NCI-H1436 (cell line): ENCODE data around the gene CHMP3.
A peak's percentile ranks its signal among the peaks of the same experiment; 100 is the strongest.
"Not testable (repeated sequence)": the region's sequence is repeated elsewhere in the genome, so short reads cannot be mapped to it uniquely, and the experiment has no call there.

Source experiments
- DNase-seq: peaks from one replicate; lab custom pipeline; 2025; lab: John Stamatoyannopoulos, UW

CHMP3 gene

DNA sequence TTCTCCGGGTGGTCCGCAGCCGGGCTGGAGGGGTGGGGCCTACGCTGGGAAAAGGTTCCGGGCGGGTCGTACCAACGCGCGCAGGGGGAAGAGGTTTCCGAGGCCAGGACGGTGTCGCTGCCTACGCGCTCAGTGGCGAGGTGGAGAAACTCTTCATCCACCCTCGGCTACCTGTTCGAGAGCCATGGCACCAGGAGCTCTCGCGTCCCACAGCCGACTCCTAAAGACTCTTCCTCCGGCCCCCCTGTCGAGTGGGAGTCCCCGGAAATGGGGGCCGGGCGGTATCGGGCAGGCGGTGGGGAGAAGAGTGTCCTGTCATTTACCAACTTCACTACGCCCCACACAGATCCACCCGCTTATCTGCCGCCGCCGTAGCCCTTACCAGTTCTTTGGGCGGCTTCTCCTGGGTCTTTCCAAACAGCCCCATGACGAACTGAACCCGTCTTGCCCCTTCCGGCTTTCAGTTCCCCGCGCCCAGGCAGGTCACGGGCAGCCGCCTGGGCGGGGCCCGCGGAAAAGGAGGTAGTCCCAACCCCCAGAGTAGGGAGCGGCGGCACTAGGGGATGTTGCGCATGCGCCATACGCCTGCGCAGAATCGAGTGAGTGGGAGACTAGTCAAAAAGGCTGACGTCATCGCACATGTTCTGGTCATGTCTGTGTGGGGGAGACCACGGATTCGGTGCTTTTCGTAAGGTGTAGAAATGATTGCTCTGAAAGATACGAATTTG lies at the start of gene CHMP3:
CHMP3 (minus strand) TSS at position 522 of the 728 bp plus-strand sequence; CDS start at position 427, 95 bp downstream.
- DNase-seq = peak; percentile 97

DNA sequence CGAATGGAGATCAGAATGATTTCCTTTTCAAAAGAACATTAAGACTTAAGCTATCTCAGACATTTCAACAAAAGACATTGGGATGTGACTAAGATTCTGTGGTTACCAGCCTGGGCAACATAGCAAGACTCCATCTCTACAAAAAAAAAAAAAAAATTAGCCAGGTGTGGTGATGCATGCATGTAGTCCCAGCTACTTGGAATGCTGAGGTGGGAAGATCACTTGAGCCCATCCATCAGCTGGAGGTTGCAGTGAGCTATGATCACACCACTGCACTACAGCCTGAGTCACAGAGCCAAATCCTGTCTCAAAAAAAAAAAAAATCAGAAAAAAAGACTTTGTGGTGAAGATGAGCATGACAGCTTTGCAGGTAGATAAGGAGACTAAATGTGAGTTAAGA lies 47.6 kb upstream of the CHMP3 start:
- no peak for DNase-seq

DNA sequence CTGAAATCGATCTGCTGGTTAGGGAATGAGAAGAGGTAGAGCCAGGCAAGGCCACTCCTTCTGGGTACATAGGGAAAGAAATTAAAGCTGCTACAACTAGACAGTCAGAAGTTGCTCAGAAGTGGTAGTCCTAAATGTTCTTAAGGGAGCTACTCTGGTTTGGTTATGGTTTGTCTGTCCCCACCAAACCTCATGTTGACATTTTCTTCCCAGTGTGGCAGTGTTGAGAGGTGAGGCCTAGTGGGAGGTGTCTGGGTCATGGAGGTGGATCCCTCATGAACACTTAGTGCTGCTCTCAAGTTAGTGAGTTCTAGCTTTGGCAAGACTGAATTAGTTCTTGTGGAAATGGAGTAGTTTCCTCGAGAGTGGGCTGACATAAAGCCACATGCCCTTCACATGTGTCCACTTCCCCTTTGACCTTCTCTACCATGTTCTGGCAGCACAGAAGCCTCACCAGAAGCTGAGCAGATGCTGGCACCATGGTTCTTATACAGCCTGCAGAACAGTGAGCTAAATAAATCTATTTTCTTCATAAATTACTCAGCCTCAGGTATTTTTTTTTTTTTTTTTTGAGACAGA lies 45.7 kb upstream of the CHMP3 start:
- no peak for DNase-seq

DNA sequence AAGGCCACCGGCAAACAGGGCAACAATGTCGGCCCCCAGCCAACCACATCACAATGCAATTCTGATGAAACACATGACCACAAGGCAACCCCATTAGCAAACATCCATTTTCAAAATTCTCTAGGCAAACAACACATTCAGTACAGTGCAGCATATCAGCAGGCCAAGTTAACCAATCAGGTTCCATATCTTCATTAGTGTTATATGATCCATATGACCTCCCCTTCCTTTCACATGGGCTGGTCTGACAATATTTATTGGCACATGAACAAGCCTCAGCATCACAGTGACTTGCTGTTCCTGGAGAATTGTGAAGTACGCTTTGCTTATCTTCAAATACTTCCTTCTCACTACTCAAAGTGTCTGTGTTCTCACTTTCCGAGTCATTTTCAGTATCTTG lies 40.7 kb upstream of the CHMP3 start:
- no peak for DNase-seq

DNA sequence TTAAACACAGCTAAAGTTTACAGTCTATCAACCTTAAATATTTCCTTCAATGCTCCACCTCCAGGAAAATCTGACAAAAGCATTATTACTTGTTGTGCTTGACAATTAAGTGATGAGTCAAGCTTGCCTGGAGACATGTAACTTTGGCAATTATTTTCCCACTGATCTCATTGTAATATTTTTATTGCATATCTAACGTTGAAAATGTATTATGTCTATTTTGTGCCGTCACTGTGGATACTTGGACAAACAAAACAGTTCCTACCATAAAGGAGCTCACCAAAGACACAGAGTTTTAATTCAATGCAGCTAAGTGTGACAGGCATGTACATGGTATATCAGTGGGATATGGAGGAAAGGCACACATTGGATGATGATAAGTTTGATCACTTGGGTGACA lies 35.7 kb upstream of the CHMP3 start:
- no peak for DNase-seq

DNA sequence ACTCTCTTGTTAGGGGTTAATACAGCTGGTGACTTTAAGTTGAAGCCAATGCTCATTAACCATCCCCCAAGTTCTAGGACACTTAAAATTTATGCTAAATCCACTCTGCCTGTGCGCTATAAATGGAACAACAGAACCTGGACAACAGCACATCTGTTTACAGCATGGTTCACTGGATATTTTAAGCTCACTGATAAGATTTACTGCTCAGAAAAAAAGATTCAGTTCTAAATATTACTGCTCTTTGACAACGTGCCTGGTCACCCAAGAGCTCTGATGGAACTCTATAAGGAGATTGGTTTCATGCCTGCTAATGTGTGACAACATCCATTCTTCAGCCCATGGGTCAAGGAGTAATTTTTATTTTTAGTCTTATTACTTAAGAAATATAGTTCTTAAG lies 32.9 kb upstream of the CHMP3 start:
- no peak for DNase-seq

DNA sequence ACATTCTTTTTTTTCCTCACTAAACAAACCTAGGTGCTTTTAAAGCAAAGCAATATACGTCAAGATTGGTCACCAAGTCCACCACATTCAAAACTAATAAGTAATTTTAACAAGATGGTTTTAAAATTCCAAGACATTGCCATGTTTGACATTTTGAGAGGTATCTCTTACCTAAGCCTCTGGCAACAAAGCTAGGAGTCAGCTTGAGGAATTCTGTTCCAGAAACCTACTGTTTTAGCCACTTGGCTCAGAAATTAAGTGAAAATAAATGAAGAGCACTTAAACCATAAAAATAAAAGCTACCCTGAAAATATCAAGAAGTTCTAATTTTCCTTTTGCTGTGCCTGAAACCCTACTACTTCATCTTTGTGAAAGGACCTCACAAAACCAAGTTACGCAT lies 30.0 kb upstream of the CHMP3 start:
- no peak for DNase-seq

DNA sequence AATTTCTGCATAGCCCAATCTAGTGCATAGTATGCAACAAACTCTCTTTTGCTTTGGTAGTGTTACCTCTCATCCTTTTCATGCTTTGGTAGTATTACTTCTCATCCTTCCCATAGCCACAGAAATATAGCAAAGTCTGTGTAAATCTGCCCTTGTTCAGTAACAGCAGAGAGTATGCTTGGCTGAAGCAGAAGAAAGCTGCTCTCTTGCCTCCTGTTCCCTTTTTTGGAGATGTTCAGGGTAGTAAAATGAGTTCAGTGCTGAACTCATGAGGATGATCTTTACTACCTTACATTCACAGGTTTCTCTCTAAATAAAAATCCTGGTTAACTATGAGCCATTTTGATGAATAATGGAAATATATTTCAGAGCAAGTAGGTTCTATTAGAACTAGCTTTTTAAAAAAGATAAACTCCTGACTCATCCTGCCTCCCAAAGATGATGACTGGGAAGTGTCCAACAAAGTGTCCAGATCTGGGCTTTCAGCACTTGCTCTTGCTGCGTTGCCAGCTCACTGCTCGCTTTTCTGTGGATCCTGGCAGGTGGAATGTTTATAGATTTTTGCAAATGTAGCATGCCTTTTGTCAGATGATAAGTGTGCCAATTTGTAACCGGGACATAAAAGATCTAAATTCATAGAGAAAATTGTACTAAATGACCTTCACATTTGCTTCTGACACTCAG lies 29.4 kb upstream of the CHMP3 start:
- DNase-seq = no peak

DNA sequence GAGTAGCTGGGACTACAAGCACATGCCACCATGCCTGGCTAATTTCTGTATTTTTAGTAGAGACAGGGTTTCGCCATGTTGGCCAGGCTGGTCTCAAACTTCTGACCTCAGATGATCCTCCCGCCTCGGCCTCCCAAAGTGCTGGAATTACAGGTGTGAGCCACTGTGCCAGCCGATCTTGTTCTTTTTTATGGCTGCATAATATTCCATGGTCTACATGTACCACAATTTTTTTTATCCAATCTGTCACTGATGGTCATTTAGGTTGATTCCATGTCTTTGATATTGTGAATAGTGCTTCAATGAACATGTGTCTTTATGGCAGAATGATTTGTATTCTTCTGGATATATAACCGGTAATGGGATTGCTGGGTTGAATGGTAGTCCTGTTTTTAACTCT lies 26.5 kb upstream of the CHMP3 start:
- DNase-seq = not testable (repeated sequence)

DNA sequence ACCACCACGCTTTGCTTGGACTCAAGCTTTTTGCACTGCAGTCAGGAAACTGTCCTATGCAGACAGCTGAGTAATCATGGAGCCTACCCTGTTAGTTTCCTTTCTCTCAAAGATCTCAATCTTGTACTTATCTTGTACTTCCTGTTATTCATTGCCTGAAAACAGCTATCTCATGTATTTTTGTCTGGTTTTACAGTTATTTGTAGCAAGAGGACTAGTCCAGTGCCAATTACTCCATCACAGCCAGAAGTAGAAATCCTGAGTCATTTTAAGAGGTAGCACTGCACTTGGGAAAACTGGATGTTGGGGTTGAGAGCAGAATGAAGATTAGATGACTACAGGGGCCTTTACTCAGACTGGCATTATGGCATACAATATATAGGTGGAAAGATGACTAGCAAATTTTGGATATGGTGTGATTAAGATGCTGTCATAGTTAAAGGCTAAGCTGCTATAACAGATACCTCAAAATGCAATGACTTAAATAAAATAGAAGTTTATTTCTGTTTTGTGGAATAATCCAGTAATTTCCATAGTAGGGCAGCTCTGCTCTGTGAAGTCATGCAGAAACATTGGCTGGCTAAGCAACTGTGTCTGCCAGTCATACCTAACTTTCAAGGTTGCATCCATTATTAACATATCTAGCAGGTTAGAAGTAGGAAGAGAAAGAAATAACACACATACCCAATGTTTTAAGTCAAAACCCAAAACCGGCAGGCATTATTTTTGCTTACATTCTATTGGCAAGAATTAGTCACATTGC lies 21.1 kb upstream of the CHMP3 start:
- DNase-seq = no peak

DNA sequence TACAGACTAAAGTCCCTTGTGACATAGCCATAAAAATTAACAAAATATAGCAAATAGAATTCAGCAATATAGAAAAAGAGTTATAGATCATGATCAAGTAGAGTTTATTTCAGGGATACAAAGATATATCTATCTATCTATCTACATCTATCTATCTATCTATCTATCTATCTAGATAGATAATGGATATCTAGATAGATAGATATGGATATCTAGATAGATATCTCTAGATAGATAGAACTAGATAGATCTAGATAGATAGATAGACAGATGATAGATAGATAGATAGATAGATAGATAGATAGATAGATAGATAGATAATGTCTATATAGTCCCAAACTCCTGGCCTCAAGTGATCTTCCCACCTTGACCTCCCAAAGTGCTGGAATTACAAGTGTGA lies 17.3 kb upstream of the CHMP3 start:
- no peak for DNase-seq

DNA sequence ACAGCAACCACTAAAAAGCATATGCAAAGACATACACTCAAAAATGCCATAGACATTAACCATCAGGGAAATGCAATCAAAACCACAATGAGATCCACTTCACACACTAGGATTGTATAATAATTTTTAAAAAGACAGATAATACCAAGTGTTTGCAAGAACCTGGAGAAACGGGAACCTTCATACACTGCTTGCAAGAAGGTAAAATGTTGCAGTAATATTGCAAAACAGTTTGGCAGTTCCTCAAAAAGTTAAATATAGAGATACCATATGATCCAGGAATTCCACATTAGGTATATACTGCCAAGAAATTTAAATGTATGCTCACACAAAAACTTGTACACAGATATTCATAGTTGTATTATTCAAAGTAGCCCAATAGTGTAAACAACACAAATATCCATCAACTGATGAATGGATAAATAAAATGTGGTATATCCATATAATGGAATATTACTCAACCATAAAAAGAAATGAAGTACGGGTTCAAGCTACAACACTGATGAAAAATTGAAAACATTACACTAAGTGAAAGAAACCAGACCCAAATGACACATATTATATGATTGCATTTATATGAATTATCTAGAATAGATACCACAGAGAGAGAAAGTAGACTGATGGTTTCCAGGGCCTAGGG lies 14.7 kb upstream of the CHMP3 start:
- no peak for DNase-seq

DNA sequence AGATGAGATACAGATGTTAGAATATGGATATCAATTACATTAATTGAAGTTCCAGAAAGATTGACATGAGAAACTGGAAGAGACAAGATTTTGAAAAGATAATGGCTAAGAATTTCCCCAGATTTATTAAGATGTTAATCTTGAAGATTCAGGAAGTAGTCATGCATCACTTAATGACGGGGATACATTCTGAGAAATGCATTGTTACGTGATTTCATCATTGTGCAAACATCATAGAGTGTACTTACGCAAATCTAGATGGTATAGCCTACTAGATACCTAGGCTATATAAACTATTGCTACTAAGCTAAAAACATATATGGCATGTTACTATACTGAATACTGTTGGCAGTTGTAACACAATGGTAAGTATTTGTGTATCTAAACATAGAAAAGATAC lies 6.8 kb upstream of the CHMP3 start:
- DNase-seq = no peak

DNA sequence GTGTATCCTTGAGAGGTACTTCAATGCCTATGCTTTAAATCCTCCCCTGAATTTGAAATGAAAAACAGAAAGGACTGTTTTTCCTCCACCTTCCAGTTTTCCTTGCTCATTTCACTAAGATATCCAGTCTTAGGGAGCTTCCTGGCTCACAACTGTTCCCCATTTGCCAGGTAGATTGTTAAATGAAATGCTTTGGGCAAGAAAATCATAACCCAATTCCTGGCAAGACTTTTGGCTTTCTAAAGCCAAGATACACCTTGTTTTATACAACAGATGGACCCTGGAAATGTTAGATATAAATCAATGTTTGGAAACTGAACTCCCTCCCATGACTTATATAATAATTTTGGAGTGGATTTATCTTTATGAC lies 3.6 kb upstream of the CHMP3 start:
- DNase-seq = no peak

DNA sequence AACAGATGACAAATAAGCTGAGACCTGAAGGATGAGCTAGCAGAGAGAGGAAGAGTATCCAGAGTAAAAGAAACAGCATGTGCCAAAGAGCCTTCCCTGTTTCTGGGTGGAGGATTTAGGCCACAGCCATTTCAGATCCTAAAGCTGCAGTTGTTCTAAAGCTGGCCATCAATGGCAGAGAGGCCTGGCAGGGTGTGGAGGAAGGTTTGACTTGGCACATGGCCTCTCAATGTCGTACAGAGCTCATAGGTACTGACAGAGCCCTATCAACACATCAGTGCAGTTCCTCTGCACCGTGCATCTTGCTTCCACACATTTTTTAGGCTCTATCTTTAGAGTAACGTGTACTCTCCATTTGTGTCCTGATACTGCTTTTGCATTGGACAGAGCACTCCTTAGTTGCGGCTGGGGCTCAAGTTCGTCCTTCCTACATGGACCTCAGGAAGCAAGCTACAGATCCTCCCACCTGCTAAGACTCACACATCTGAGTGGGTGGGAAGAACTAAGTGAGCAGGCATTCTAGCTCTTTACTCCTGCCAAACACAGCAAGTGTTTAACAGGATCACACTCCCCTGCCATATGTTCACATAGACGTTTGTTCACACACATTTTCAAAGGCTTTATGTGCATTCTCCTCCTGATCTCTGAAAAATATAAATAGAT lies 3.0 kb upstream of the CHMP3 start:
- DNase-seq = no peak

DNA sequence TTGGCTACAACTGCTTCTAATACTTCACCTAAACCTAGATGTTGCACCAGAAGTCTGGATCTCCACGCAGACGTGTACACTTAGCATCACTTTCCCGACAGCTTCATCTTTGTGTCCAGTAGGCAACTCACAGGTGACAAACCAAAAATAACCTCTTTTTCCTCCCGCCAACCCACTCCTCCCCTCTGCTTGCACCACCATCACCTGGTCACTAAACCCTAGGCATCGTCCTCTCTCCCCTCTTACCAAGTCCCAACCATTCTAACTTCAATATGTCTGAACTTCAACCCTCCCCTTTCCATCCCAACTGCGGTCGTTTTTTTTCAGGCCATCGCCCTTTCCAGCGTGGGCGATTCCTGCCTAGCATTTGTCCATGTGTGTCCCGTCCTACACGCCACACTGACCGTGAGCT lies 413 bp upstream of the CHMP3 start:
- no peak for DNase-seq

DNA sequence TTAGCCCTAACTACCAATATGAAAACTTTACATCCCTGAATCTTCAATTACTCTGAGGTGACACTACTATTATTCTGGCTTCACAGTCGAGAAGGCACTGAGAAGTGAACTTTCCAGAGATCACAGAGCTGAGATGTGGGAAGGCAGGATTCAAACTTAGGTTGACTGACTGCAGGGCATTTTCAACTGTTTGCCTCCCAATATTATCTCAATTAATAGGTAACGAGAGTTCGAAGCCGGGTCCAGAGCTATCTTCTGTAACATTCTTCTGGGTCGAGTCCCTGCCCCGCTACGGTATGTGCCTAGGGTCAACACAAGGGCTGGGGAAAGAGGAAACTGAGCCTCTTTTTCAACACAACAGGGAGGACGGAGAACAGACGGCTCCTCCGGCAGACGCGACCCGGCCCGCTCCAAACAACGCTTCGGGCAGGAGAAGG lies 740 bp downstream of the CHMP3 start:
- no peak for DNase-seq

DNA sequence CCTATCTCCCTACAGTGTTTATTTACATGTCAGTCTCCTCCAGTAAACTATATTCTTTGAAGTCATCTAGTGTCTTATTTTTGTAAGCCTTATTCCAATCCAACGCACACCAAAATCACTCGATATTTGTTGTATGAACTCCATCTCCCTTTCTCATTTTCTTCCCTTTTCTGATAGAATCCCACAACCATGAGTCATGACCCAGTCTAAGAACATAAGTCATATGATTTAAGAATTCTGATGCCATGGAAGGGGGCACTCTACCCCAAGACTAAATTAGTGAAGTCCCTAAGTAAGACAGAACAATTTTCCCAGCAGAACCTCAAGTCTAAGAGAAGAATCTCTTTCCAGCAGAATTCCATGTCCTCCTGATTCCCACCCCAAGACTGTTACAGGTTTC lies 5.4 kb downstream of the CHMP3 start:
- DNase-seq = no peak

DNA sequence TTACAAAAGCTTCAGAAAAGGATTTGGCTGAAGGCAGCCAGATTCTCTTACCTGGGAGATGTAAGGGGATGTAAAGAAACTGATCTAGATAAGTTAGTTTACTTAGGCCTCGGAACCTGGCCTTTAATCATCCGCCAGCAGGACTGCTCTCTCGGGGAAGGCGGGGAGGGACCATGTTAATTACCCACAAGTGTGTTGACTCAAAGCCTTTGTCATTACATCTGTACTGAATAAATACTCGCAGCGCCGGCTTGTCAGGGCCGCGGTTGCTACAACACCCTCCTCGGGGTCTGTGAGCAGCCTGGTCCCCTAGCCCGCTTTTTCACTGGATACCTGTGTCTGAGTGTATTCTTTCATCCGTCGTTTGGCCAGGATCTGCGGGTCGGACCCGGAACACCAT lies 6.7 kb downstream of the CHMP3 start:
- no peak for DNase-seq

DNA sequence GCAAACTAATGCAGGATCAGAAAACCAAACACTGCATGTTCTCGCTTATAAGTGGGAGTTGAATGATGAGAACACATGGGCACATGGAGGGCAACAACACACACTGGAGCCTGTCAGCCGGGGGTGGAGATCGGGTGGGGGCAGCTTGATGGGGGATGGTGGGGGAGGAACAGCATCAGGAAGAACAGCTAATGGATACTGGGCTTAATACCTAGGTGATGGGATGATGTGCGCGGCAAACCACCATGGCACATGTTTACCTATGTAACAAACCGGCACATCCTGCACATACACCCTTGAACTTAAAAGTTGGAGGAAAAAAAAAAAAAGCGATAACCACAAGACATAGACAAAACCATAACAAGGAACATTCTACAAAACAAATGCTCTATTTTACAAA lies 10.4 kb downstream of the CHMP3 start:
- DNase-seq = no peak

DNA sequence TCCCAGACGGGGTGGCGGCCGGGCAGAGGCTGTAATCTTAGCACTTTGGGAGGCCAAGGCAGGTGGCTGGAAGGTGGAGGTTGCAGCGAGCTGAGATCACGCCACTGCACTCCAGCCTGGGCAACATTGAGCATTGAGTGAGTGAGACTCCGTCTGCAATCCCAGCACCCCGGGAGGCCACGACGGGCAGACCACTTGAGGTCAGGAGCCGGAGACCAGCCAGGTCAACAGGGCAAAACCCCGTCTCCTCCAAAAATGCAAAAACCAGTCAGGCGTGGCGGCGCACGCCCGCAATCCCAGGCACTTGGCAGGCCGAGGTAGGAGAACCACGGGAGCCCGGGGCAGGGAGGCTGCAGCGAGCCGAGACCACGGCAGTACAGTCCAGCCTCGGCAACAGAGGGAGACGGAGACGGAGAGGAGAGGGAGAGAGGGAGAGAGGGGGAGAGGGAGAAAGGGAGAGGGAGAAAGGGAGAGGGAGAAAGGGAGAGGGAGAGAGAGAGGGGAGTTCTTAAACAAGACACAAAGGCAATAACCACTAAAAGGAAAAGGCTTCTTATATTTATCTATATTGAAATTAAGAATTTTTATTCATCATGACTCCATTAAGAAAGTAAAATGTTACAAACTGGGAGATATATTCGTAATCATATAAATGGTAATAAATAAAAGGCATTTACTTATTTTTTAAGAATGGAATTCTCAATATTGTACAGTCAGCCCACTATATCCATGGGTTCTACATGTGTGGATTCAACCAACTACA lies 13.1 kb downstream of the CHMP3 start:
- not testable (repeated sequence) for DNase-seq
